ENCODE results near the gene SLC16A14.

The SLC16A14 gene

GRCh38 chr2:230023313-230023712 is 45.4 kb downstream of the SLC16A14 start:
- no peak for DNase-seq

- DNase-seq = no peak
These were observed 49.0 kb downstream of the SLC16A14 start for GRCh38 chr2:230019742-230020141.

GRCh38 chr2:230018153-230018552 is 50.6 kb downstream of the SLC16A14 start:
- DNase-seq = no peak

GRCh38 chr2:230016844-230017243 is 51.9 kb downstream of the SLC16A14 start:
- DNase-seq = no peak

- DNase-seq = no peak
These were observed 56.3 kb downstream of the SLC16A14 start for GRCh38 chr2:230012267-230012884.

GRCh38 chr2:230011617-230012016 is 57.1 kb downstream of the SLC16A14 start:
- DNase-seq = no peak

- DNase-seq = no peak
These were observed 58.2 kb downstream of the SLC16A14 start for GRCh38 chr2:230010501-230010900.

GRCh38 chr2:230008708-230009066 is 60.0 kb downstream of the SLC16A14 start:
- no peak for DNase-seq

GRCh38 chr2:230007931-230008707 is 60.6 kb downstream of the SLC16A14 start:
- peak; percentile 90 to 92 for DNase-seq

- DNase-seq = no peak
These were observed 68.4 kb downstream of the SLC16A14 start for GRCh38 chr2:230000118-230000841.

GRCh38 chr2:229997565-229997964 is 71.2 kb downstream of the SLC16A14 start:
- DNase-seq = no peak

GRCh38 chr2:229996320-229996719 is 72.4 kb downstream of the SLC16A14 start:
- no peak for DNase-seq

GRCh38 chr2:229993236-229993635 is 75.5 kb downstream of the SLC16A14 start:
- no peak for DNase-seq

Data from stimulated activated CD4-positive, alpha-beta T cell treated with anti-CD3 and anti-CD28 coated beads, Interleukin-2, amount 100 ng/mL, for 24 hours (primary cell).